Renal cortical epithelial cell (primary cell): ENCODE measurements around the gene TYSND1. TPM values are rescaled to one million over a fixed set of nuclear protein-coding genes. Genes with fewer than 3 reads are reported as not detected.
"Not testable (repeated sequence)": the region's sequence is repeated elsewhere in the genome, so short reads cannot be mapped to it uniquely, and the experiment has no call there.

Experiments
- DNase-seq: peaks from one replicate; pipeline ENCODE4 v3.0.0-alpha.2; 2011; ENCODE audit warnings: low read depth
- total RNA-seq: library from RNA; depleted of rRNA; stranded (reverse); fragments of >200 nt; gene quantifications from 2 replicates; pipeline ENCODE4 v1.2.3, GENCODE V29; 2014

The TYSND1 gene
- total RNA-seq, 1 donor from 2014 or later = 15.6 TPM

DNA sequence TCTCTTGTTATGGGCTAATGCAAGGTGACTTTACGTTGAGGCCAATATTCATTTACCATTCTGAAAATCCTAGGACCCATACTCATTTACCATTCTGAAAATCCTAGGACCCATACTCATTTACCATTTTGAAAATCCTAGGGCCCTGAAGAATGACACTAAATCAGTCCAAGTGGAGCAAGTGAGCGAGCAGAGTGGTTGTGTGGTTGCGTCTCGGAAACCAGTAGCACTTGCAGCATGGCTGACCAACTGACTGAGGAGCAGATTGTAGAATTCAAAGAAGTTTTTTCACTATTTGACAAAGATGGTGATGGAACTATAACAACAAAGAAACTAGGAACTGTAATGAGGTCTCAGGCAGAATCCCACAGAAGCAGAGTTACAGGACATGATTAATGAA lies 16.9 kb upstream of the TYSND1 start:
- no peak for DNase-seq

DNA sequence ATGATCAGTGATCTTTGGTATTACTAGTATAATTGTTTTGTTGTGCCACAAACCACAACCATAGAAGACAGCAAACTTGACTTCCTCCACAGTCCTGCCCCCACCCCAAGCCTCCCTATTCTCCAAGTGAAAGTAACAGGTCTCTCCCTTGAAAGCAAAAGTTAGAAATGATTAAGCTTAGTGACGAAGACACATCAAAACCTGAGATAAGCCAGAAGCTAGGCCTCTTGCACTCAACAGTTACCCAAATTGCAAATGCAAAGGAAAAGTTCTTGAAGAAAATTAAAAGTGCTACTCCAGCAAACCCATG lies 16.3 kb upstream of the TYSND1 start:
- DNase-seq = no peak

DNA sequence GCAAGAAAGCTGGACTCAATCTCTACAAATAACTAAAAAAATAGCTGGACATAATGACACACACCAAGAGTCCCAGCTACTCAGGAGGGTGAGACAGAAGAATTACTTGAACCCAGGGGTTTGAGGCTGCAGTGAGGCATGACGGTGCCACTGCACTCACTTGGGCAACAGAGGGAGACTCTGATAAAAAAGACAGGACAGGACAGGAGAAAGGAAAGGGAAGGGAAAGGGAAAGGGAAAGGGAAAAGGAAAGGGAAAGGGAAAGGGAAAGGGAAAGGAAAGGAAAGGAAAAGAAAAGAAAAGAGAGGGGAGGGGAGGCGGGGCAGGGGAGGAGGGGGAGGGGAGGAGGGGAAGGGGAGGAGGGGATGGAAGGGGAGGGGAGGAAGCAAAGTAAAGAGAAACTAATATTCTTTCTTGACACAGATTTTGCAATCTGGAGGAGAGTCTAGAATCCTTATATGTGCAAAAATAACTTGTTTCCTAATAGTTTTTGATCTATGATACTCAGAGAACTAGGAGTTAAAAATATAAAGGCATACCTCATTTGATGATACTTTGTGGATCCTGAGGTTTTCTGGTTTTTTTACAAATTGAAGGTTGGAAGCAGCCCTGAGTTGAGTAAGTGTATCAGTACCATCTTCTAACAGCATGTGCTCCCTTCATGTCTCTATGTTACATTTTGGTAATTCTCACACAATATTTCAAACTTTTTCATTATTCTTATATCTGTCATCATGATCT lies 15.8 kb upstream of the TYSND1 start:
- no peak for DNase-seq

DNA sequence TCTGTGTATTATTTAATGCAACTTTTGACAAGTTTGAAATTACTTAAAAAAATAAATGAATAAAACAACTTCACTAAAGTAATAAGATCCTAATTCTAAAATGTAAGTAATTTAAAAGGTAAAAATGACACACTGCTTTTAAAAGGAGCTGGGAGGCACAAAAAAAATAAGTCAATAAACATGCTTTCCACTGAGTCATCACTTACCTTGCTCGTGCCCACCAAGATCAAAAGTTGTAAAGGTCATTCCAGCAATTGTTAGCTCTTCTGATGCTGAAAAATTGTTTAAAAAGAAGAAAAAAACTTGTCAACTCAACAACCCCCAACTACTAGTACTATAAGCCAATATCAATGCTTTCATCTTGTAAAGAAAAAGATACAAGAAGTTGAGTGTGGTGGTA lies 14.3 kb upstream of the TYSND1 start:
- no peak for DNase-seq

DNA sequence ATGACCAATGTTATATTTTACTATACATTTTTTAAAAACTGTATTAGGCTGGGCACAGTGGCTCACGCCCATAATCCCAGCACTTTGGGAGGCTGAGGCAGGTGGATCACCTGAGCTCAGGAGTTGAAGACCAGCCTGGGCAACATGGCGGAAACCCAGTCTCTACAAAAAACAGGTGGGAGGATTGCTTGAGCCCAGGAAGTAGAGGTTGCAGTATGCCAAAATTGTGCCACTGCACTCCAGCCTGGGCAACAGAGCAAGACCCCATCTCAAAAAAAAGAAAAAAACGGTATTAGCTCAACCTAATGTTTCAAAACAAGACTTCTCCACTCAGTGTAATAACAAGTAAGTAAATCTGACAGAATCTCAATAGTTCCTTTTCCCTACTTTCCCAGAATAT lies 12.9 kb upstream of the TYSND1 start:
- not testable (repeated sequence) for DNase-seq

DNA sequence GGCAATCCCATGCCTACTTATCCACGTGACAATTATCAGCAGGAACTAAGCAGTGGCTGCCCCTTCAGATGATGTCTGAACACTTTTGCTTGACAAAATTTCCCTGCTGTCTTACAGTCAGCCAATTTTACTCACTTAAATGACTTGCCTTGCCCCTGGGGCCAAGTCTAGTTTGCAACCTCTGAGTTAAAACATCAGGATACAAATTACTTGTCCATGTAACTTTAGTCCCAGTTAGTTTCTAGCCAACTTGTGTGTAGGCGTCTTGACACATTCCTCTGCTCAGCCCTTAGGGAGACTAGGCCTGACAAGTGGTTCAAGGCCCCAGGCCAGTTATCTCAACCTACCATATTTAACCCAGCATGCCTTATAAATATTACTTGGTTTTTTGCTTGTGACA lies 11.6 kb upstream of the TYSND1 start:
- DNase-seq = no peak

DNA sequence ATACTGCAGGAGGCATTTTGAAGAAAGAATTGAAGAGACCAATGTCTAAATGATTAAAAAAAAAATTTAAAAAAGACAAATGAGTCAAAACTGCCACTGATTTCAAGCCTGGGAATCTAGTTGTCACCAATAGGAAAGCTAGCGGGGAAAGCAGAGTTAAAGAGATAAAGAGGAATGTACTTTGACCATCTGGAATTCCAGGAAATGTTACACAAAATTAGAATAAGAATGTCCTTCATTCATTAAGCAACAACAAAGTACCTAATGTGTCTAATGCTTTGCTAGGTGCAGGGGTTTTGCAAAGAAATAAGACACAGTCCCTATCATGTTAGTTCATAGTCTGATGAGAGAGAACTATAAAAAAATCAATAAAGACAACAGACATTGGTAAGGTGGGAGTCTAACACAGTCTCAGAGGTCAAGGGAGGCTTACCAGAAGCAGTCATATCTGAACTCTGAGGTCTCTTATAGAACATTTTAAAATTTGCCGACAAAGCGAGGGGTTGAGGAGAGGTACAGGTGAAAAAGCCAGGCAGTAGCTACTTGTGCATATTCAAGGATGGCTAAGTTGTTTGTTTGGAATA lies 8.8 kb upstream of the TYSND1 start:
- DNase-seq = no peak

DNA sequence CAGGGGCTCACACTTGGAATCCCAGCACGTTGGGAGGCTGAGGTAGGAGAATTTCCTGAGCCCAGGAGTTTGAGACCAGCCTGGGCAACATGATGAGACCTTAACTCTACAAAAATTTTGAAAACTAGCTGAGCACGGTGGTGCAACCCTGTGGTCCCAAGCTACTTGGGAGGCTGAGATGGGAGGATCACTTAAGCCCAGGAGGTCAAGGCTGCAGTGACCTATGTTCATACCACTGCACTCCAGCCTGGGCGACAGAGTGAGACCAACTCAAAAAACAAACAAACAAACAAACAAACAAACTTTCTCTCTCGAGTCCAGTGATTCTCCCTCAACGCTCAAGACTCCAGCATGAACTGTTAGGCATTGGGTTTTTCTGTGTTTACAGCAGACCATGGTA lies 2.0 kb upstream of the TYSND1 start:
- no peak for DNase-seq

DNA sequence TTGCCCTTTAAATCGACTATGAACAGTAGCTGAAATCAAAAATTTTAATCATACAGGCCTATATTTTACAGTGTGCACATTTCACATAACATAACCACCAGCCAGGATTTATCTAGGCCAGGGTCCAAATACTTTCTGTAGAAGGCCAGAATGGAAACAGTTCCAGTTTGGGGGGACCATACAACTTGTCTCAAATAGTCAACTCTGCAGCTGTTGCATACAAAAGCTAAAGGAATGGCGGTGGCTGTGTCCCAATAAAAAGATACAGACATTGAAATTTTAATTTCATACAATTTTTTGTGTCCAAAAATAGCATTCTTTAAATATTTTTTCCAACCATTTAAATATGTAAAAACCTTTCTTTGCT lies 742 bp upstream of the TYSND1 start:
- DNase-seq = no peak

DNA sequence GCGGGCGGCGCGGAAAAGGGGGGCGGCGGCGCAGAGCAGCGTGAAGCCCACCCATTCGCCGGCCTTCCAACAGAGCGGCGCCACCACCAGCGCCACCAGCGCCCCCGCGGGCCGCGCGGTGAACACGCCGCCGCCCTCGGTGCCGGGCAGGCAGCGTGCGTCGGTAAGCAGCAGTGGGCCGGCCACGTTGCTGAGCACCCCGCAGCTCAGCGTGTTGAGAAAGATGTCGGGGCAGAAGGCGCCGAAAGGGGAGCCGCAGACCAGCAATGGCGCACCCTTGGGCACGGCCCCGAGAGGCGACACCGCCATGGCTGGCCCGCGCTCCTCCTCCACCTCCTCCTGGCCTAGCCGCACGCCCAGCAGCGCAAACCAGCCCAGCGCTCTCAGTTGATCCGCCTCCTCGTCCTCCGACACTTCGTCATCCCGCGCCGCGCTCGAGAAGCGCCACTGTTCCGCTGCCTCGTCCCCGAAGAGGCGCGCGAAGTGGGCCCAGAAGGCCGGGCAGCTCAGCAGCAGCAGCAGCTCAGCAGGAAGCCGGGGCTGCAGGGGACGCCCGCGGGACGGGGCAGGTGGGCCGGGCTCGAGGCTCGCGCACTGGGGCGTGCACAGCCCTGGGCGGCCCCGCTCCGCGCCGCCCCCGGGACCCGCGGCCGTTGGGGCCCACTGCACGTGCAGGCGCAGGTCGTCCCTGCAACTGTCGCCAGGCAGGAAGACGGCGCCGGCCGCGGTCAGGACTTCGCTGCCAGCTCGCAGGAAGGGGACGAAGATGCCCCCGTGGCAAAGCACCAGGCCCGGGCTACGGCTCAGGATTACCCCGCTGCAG lies 623 bp downstream of the TYSND1 start:
- no peak for DNase-seq

DNA sequence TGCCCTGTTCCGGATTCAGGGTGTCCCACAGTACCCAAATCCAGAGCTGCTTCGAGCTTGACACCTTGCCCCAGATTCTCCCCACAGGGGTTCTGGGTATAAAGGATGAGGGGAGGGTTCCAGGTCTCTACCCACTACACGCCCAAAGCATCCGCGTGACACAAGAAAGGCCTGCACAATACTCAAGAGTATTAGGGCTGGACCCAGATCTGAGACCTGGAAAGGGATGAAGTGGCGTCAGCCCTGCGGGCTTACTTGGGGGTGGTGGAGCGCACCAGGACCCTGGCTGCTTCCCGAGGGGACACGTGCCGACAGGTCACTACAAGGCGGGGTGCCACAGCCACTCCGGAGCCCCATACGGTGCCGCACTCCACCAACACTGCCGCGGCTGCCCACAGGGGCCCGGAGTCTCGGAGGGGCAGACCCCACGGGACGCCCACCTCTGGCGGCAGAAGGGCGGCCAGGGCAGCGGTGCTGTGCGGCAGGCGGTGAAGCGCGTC lies 1.3 kb downstream of the TYSND1 start:
- no peak for DNase-seq

DNA sequence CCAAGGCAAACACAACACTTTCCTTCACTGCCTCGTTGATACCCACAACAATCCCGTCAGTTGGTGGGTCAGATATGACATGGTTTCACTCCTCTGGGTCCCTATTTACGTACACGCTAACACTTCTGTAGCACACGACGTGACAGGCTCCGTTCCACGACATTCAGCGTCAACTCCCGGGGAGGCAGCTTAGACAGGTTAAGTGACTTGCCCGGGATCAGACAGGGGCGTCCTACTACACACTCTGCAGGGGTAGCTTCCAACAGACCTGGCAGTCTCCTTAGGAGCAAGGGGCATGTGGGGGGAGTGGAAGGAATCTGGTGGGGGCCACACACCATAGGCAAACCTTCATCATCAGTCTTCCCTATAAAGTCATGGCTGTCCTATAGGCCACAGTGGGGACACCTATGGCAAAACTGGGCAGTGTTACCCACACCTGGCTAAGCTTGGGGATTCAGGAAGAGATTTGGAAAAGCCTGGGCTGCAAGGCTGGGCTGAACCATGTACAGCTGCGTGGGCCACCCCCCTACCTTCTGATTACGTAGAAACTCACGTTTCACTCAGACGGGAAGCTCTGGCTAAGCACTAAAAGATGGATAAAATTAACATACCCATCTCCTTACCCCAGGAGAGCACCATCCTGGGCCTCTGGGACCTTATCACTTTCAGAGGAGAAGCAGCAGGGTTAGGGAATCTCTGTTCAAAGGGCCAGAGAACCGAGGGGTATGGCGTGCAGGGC lies 2.0 kb downstream of the TYSND1 start:
- no peak for DNase-seq

DNA sequence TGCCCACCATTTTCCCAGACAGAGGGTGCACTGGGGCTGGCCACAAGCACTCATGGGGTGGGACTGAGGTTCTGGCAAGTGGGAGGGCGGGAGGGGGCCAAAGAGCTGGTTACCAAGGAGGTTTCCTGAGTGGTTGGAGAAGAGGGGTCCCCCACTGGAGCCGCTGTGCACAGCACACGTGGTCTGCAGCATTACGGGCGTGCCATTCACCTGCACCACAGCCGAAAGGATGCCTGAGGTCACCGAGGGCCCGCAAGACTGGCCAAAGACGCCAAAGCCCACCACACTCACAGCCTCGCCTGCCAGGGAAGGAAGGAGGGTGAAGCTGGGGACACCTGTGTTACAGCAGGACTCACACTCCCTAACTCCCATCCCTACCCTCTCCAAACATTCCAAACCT lies 3.9 kb downstream of the TYSND1 start:
- no peak for DNase-seq

DNA sequence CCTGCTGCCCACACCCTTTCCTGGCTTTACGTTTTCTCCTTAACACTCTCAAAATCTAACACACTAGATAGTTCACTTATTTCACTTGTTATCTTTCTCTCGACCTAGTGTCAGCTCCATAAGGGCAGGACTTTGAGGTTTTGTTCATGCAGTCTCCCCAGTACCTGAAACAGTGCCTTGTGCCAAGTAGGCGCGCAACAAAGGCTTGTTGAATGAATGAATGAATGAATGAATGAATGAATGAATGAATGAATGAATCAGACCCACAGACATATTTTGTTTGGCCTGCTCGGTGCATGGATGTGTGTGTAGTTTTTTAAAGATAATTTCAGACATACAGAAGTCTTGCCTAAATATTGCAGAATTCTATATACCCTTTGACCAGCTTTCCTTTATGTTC lies 6.2 kb downstream of the TYSND1 start:
- no peak for DNase-seq

DNA sequence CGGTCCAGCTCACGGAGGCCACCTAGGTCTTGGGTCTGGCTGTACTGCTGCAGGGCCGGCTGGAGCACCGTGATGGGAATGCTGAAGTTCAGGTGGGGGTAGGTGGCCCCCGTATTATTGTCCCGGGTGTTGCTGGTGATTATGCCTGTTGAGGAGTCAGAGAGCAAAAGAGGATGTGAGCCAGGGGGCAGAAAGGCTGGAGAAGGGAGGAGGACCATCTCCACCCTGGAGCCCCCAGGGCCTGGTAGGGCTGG lies 6.6 kb downstream of the TYSND1 start:
- DNase-seq = no peak

DNA sequence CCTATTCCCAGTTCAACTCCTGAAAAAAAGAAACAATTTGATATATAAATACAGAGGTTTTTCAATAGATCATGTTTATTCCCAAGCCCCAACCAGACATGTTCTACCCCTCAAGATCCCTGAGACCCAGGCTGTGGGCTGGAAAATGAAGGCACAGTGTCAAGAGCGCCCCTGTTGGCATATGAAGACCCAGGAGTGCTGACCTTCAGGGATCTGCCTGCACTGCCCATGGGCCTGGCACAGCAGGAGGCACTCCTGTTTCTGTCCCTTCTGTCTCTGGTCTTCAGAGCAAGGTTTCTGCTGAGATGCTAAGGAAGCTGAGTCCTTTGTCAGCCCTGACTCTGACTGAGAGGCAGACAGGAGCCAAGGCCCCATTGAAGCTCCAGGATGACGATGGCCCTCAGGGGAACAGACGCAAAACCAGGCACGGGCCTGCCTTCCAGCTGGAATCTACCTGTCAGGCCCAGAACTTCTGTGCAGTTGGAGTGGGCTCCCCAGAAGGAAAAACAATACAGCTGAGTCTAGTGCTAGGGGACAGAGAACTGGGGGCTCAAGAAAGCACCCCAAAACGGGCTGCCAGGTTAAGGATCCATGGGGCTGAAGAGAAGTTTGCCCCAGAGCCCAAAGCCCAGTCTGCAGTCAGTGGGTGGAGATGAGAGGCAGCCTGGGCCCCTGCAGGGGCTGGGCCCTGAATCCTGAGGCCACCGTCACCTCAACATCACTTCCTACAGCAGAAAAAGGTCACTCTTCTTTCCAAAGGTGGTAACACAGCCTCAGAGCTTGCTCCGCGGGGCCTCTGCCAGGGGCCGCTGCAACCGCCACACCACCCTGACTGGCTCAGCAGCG lies 7.1 kb downstream of the TYSND1 start:
- no peak for DNase-seq

DNA sequence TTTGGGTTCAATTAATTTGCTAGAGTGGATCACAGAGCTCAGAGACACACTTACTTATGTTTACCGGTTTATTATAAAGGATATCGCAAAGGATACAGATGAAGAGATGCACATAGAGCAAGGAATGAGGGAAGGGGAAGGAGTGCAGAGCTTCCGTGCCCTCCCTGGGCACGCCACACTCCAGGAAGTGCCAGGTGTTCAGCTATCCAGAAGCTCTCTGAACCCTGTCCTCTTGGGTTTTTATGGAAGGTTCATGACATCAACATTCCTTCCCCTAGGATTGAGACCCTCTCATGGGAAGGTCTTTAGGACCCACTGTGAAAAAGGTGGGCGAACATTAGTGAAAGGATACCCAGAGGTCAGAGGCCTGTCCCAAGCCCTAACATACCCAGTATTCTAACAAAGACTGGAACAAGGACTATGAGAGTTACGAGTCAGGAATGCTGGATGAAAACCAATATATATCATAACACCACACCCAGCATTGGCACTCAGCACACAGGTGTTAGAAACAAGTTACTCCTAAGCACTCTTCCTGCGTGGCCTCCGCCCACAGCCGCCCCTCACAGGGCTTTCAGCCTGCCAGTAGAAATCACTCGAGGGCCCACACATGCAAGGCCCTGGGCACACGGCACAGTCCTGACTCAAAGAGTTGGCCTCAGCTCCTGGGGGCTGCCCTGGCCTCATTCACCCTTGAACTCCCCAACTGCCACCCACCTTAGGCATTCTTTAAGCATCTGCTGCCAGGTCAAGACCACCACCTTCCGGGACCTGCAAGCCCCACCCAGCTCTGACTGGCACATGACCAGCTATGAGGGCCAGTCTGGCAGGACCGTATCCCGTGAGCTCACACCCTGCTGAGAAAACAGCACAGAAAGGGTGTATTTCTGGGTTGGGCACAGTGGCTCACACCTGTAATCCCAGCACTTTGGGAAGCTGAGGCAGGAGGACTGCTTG lies 8.3 kb downstream of the TYSND1 start:
- DNase-seq = no peak

DNA sequence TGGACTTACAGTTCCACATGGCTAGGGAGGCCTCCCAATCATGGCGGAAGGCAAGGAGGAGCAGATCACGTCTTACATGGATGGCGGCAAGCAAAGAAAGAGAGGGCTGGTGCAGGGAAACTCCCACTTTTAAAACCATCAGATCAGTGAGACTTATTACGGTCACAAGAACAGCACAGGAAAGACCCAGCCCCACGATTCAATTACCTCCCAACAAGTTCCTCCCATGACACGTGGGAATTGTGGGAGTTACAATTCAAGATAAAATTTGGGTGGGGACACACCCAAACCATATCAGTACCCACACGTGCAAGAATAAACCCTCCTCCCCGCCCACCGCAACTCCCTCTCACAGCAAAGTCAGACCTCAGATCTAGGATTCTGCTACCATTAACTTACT lies 9.4 kb downstream of the TYSND1 start:
- no peak for DNase-seq

DNA sequence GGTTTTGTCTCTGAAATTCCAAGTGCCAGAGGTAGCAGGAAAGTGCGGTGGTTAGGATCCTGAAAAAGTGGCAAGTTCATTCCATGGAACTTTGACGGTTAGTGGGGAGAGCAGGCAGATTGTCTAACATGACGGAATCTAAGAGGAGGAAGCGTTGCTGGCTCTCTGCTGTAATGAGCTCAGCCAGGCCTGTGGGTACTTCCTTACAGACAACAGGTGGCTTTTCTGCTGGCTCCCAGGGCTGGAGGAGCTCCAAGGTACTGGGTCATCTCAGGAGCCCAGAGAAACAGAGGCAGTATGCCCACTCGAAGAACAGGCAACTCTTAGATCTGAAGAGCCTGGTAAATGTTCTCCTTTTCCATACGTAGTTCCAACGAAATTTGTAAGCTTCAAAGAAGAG lies 10.8 kb downstream of the TYSND1 start:
- DNase-seq = no peak

DNA sequence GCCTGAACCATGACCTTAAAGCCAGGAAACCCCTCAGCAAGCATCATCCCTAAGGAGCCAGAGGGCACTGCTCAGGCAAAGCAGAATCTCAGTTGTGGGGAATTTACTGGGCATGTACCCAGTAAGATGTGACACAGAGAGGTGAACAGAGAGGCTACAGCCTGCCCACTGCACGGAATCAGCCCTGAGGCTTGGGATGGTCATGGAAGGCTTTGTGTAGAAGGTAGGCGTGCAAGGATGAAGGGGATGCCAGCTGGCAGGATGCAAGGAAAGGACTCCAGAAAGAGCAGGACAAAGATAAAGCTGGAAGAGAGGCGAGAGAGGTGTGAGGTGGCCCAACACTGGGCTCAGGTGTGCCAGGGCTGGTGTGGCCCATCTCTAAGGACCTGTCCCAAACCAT lies 11.5 kb downstream of the TYSND1 start:
- no peak for DNase-seq
